SIG-M5 treated with dmso at 0.1 percent for 504 hours (cell line): ENCODE measurements around the gene PHKG2.
"Not testable (repeated sequence)": the region's sequence is repeated elsewhere in the genome, so short reads cannot be mapped to it uniquely, and the experiment has no call there.

Experiments used
- DNase-seq: peaks from one replicate; lab custom pipeline; 2025; ENCODE audit not compliant: unreplicated experiment; lab: John Stamatoyannopoulos, UW

PHKG2 gene, protein sequence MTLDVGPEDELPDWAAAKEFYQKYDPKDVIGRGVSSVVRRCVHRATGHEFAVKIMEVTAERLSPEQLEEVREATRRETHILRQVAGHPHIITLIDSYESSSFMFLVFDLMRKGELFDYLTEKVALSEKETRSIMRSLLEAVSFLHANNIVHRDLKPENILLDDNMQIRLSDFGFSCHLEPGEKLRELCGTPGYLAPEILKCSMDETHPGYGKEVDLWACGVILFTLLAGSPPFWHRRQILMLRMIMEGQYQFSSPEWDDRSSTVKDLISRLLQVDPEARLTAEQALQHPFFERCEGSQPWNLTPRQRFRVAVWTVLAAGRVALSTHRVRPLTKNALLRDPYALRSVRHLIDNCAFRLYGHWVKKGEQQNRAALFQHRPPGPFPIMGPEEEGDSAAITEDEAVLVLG

DNA sequence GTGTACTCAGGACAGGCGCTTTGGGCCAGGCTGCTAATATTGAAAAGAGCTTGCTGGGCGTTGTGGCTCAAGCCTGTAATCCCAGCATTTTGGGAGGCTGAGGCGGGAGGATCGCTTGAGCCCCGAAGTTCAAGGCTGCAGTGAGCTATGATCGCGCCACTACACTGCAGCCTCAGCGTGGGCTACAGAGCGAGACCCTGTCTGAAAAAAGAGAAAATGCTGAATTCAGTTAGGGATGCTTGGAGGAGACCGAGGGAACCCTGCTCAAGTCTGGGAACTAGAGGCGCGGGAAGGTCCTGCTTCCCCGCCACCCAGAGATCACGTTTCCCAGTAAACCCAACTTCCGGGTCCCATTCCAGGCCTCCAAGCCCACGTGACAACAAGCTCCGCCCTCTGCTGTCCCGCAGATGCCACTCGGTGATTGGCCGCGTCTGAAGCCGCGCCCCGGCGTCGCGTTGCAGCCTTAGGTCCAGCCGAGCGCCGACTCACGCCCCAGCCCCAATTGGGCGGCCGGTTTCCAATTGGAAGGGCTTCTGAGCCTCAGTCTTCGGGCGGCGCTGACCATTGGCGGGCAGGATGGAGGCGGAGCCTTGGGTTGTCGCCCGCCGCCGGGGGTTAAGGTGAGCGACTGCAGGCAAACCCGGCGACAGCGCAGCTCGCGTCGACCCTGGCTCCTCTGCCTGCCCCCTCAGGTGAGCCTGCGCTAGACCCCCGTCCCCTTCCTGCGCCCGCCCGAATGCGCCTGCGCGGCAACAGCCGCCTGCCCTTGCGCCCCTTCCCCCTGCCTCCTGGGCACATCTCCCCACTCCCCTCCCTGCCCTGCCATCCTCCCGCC, at the start of gene PHKG2:
Gene PHKG2 (plus strand): TSS at position 627 of the 835 bp plus-strand sequence. CDS start 396 bp downstream, outside the sequence.
- peak; percentile 97 for DNase-seq

DNA sequence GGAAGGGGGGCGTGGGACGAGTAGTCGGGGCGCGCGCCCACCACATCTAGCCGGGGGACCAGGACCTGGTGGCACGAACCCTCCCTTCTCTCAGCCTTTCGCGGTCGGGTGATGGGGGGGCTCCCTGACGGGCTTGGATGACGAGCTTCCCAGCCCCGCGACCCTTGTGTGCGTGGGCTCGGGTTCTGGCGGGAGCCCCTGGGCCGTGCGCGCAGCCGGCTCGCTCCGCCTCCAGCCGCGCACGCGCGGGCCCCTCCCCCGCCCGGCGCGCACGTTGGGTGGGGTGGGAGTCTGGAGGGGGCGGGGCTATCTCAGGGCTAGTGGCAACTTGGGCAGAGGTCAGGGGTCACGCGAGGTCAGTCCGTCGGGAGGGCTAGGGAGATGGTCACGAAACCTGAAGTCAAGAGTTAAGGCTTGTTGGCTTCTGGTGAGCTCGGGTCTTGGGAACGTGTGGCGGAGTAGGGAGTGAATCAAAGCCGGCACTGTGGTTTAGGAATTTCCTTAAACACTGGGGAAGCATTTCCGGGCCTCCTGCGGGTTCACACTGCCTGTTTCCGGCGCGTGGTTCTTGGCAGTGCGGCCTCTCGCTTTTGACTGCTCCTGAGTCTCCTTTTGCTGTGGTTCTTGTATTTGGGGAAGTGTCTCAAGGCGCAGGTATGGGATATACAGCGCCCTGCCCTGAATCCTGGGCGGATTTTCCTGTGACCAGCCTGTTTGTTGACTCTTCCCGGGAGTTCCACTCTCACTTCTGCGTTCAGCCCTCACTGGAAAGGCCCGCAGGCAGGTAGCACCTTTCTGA, 49.2 kb upstream of the PHKG2 start, which contains the start of gene SRCAP:
Gene SRCAP (plus strand): TSS at position 356 of the 799 bp plus-strand sequence. CDS start 1,654 bp downstream, outside the sequence.
- DNase-seq: peak; percentile 85

DNA sequence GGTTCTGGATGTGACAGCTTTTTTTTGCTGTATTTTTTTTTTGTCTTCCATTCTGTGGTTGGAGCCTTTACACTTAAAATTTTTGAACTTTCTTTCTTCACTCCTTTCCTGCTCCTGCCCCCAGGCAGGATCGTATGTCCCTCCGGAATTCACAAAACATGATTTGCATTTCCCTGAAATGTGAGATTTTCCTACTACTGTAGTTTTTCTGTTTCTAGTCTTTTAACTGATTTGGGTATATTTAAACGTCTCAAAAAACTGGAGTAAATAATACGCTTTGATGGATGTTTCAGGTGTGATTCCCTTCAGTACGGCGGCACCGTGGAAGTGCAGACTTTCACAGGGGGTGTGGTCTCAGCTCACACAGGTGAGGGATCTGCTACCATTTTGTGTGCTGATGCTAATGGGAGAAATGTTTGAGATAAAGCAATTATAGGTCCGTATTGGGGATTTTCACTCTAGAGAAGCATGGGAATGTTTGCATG, 48.6 kb upstream of the PHKG2 start:
- no peak for DNase-seq

DNA sequence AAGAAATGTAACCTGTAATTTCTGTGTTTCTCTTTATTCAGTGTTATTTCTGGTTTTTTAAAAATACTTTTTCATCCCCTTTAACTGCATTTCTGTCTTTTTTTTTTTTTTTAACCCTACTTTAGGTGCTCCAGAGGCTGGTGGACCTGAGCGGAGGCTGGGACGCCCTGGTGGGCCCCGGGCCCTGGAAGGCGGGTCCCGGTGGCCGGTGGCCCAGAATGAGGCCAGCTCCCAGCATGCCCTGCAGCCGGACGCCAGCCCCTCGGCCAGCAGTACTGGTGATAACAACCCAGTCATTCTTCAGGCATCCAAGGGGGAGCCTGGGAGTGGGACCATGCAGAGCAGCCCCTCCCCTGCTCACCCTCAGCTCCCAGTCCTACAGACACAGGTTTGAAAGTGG, 47.7 kb upstream of the PHKG2 start:
- DNase-seq: no peak

DNA sequence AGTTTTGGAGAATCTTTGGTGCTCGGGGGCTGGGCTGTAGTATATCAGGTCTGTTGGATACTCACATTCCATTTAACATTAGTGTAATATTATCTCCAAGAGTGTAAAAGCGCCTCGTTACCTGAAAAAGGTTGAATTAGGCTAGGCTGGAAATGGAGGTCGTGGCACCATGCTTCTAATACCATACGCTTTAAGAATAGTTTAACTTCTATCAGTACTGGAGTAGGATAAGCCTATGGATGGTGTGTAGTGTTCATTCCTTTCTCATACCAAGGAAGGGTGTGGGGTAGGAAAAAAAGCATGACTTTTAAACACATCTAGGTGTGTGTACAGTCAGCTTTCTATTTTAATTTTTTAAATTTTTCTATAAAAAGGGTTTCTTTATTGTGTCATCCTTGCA, 47.3 kb upstream of the PHKG2 start:
- no peak for DNase-seq

DNA sequence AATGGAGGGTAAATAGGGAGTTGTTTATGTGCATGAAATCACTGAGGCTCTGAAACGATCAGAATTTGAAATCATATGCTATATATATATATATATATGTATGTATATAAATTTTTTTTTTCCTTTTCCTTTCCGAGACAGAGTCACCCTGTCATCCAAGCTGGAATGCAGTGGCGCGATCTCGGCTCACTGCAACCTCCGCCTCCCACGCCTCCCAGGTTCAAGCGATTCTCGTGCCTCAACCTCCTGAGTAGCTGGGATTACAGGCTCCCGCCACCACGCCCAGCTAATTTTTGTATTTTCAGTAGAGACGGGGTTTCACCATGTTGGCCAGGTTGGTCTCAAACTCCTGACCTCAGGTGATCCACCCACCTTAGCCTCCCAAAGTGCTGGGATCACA, 45.2 kb upstream of the PHKG2 start:
- not testable (repeated sequence) for DNase-seq

DNA sequence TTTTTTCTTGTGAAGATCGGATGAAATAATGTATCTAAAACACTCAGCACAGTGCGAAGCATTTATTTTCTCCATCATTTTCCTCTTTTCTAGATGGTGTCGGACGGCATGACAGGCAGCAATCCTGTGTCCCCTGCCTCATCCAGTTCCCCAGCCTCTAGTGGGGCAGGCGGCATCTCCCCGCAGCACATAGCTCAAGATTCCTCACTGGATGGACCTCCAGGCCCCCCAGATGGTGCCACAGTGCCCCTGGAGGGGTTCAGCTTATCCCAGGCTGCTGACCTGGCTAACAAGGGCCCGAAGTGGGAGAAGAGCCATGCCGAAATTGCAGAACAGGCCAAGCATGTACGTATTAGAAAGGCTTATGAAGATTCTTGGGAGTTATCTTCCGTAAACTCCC, 44.3 kb upstream of the PHKG2 start:
- no peak for DNase-seq

DNA sequence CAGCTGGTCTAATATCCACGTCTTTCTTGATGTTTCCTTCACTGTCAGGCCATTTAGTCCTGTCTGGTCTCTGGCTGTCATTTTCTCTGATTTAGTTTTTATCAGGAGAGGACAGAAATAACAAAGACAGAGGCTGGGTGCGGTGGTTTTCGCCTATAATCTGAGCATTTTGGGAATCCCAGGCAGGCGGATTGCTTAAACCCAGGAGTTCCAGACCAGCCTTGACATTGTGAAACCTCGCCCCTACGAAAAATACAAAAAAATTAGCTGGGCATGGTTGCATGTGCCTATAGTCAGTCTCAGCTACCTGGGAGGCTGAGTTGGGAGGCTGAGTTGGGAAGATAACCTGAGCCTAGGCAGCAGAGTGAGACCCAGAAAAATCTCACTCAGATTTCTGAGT, 42.2 kb upstream of the PHKG2 start:
- DNase-seq: no peak

DNA sequence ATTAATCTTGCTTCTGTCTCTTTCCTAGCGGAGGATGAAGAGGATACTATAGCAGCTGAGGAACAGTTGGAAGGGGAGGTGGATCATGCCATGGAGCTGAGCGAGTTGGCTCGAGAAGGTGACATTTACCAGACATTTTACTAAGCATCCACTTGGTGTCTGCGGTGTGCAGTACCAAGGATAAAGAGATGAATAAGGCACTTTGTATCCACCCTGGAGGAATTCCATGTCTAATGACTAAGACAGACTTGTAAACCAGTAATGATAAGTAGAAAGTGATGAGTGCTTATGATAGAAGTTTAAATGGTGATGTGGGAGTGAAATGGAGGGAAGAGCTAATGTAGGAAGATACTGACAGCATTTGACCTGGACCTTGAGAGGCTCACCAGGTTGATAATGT, 37.3 kb upstream of the PHKG2 start:
- DNase-seq: no peak

DNA sequence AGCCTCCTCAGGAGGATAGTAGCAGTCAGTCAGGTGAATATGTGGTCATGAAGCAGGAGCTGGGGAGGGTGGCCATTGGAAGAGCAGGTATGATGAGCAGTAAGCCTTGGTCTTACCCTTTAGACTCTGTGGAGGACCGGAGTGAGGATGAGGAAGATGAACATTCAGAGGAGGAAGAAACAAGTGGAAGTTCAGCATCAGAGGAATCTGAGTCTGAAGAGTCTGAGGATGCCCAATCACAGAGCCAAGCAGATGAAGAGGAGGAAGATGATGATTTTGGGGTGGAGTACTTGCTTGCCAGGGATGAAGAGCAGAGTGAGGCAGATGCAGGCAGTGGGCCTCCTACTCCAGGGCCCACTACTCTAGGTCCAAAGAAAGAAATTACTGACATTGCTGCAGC, 36.5 kb upstream of the PHKG2 start:
- DNase-seq: no peak

DNA sequence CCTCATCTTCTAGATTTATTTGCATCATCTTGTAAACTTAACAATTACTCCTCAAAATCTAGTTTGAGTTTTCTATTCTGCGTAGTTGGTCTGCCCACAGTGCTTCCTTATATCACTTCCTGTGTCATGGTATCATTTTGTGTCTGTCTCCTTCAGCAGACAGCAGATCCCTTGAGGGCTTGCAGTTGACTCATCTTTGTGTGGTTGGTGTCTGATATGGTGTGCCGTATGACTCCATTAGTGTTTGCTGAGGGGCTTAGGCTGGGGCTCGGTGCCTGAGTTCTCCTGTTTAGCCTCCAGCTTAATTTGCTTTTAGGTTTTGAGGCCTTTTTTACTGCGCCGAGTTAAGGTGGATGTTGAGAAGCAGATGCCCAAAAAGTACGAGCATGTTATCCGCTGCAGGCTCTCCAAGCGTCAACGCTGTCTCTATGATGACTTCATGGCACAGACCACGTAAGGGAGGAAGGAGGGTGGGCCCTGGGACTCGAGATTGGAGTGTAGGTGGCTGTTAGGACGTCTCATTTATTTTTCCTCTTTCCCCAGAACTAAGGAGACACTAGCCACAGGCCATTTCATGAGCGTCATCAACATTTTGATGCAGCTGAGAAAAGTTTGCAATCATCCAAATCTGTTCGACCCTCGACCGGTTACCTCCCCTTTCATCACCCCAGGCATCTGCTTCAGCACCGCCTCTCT, 32.3 kb upstream of the PHKG2 start:
- peak; percentile 70 for DNase-seq

DNA sequence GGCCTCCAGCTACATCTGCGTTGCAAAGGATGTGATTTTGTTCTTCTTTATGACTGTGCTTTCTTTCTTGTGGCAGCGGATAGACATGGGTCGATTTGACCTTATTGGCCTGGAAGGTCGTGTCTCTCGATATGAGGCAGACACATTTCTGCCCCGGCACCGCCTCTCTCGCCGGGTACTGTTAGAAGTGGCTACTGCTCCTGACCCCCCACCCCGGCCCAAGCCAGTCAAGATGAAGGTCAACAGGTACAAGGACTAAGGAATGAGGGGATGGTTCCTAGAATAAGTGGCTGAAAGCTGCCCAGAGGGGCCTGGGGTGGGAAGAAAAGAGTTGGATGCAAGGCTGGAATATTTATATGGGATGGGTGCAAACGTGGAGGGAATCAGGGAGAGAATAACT, 28.1 kb upstream of the PHKG2 start:
- DNase-seq: no peak

DNA sequence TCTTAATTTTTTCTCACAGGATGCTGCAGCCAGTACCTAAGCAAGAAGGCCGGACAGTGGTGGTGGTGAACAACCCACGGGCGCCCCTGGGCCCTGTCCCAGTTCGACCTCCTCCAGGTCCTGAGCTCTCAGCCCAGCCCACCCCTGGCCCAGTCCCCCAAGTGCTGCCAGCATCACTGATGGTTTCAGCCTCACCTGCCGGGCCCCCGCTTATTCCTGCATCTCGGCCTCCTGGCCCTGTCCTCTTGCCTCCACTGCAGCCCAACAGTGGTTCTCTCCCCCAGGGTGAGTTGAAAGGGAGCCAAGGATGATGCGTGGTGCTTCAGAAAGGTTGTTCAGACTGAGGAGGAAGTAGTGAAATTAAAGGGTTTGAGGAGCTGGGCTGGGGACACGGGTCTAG, 27.5 kb upstream of the PHKG2 start:
- no peak for DNase-seq

DNA sequence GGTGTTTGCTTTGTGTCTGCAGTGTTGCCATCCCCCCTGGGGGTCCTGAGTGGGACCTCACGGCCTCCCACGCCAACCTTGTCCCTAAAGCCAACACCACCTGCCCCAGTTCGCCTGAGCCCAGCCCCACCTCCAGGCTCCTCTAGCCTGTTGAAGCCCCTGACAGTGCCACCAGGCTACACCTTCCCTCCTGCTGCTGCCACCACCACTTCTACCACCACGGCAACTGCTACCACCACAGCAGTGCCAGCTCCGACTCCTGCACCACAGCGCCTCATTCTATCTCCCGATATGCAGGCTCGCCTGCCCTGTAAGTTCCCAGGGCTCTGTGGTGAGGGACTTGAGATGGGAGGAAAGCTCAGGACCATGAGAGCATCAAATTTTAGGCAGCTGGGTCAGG, 27.1 kb upstream of the PHKG2 start:
- DNase-seq: no peak

DNA sequence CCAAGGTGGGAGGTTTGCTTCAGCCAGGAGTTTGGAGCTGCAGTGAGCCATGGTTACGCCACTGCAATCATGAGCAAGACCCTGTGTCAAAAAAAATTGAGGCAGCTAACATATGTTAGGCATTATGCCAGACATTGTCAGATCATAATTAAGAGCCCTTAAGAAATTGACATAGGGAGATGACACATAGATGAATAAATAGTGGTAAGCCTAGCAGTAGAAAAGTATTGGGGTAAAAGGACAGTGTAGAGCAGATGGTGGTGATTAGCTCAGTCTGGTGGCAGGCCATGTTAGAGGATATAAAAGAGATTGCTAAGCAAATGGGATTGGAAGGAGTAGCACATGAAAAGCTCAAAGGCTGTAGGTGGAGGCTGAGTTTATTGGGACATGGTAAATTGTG, 26.6 kb upstream of the PHKG2 start:
- no peak for DNase-seq

DNA sequence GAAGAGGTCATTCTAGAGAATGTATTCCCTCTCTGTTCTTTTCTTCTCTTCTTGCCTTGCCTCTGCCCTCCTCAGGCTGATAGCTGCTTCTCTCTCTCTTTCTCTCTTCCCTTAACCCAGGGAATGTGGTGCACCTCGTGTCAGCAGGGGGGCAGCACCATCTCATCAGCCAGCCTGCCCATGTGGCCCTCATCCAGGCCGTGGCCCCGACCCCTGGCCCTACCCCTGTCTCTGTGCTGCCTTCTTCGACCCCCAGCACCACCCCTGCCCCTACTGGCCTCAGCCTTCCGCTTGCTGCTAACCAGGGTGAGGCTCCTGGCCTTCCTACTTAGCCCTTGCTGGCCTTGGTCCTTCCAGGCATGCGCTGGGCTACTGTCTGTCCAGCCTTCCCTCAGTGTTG, 25.8 kb upstream of the PHKG2 start:
- DNase-seq: peak; percentile 1

DNA sequence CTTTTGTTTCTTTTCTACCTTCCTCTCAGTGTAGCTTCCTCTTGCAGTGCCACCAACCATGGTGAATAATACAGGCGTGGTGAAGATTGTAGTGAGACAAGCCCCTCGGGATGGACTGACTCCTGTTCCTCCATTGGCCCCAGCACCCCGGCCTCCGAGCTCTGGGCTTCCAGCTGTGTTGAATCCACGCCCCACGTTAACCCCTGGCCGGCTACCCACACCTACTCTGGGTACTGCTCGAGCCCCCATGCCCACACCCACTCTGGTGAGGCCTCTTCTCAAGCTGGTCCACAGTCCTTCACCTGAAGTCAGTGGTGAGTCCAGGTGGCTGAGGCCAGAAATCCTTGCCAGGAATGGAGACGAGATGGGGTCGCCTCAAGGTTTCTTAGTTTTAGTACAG, 25.3 kb upstream of the PHKG2 start:
- DNase-seq: no peak

DNA sequence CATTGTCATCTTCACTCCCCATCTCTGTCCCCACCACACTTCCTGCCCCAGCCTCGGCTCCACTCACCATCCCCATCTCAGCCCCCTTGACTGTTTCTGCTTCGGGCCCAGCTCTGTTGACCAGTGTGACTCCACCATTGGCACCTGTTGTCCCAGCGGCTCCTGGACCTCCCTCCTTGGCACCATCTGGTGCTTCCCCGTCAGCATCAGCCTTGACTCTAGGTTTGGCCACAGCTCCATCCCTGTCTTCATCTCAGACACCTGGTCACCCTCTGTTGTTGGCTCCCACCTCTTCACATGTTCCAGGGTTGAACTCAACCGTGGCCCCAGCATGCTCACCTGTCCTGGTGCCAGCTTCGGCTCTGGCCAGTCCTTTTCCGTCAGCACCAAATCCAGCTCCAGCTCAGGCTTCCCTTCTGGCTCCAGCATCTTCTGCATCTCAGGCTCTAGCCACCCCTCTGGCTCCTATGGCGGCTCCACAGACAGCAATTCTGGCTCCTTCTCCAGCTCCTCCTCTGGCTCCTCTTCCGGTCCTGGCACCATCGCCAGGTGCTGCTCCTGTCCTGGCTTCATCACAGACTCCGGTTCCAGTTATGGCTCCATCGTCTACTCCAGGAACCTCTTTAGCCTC, 24.4 kb upstream of the PHKG2 start:
- DNase-seq: no peak

DNA sequence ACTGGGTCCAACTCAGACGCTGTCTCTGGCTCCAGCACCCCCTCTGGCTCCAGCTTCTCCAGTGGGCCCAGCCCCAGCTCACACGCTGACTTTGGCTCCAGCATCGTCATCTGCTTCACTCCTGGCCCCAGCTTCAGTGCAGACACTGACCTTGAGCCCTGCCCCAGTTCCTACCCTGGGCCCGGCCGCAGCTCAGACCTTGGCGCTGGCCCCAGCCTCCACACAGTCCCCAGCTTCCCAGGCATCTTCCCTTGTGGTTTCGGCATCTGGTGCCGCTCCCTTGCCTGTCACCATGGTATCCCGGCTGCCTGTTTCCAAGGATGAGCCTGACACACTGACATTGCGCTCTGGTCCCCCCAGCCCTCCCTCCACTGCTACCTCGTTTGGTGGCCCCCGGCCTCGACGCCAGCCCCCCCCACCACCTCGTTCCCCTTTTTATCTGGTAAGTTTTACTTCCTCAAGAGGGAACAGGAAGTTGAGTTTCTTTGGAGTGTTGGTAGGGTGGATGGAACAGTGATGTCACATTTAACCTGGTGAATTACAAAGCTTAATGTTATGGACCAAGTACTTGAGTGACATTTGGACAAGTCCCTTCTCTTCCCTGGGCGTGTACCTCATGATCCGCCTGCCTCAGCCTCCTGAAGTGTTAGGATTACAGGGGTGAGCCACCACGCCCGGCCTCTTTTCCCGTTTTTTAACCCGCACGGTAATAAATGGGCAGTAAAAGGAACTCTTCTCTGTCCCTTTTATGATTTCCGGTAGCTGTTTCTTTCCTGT, 23.4 kb upstream of the PHKG2 start:
- DNase-seq: peak; percentile 82
